Measurements from ENCODE around the gene PDSS2. TPM values are rescaled to one million over a fixed set of nuclear protein-coding genes. Genes with fewer than 3 reads are reported as not detected.

PDSS2 gene
- total and polyA plus RNA-seq, 4 donors = 10.5 to 20.9 (median 16.0) TPM

GRCh38 chr6:107184435-107184834 is 274.9 kb downstream of the PDSS2 start:
- DNase-seq (ENCODE audit: low spot score) = no peak
- Histone ChIP-seq H3K27me3 (ENCODE audit: control insufficient read depth in 4 of 4, insufficient read depth in 4 of 4, low read length in 3 of 4) (no peaks in the 10 kb centered on the region), H3K4me3 (ENCODE audit: low read depth in 1 of 3, low read length in 3 of 3) (no peak overlapping the region), H3K4me1 (ENCODE audit: control insufficient read depth in 4 of 4, insufficient read depth in 4 of 4, low read length in 3 of 4) (no peaks in the 10 kb centered on the region), H3K9ac (ENCODE audit: low read depth in 1 of 2, low read length in 2 of 2) (no peak overlapping the region), H3K36me3 (ENCODE audit: control insufficient read depth in 4 of 4, insufficient read depth in 3 of 4, low read depth in 1 of 4, low read length in 3 of 4) (no peaks in the 10 kb centered on the region), H3K27ac (ENCODE audit: low read depth in 1 of 2, low read length in 2 of 2) (no peak overlapping the region), H3K9me3 (ENCODE audit: control insufficient read depth in 4 of 4, low read length in 3 of 4) (no peaks in the 10 kb centered on the region)
- TF ChIP-seq GABPA (IDR thresholded peaks at IDR 0.05 in 1 of 2, conservative IDR thresholded peaks at IDR 0.05 in 1 of 2) (no peak), MAX (IDR thresholded peaks at IDR 0.05) (no peak)
- 94% methylated on average over 1 of the region's 1 CpG for WGBS

GRCh38 chr6:107180099-107180498 is 279.3 kb downstream of the PDSS2 start:
- H3K4me3 ChIP-seq (ENCODE audit: low read depth in 1 of 3, low read length in 3 of 3) = no peak overlapping the region
- H3K4me1 ChIP-seq (ENCODE audit: control insufficient read depth in 4 of 4, insufficient read depth in 4 of 4, low read length in 3 of 4) = no peaks in the 10 kb centered on the region
- H3K9ac ChIP-seq (ENCODE audit: low read depth in 1 of 2, low read length in 2 of 2) = no peak overlapping the region
- no peaks in the 10 kb centered on the region for H3K36me3 ChIP-seq (ENCODE audit: control insufficient read depth in 4 of 4, insufficient read depth in 3 of 4, low read depth in 1 of 4, low read length in 3 of 4)
- no peak overlapping the region for H3K27ac ChIP-seq (ENCODE audit: low read depth in 1 of 2, low read length in 2 of 2)
- no peaks in the 10 kb centered on the region for H3K9me3 ChIP-seq (ENCODE audit: control insufficient read depth in 4 of 4, low read length in 3 of 4)
- 97% methylated on average over 2 of the region's 2 CpGs for WGBS
- DNase-seq (ENCODE audit: low spot score) = no peak
- TF ChIP-seq EGR1 (IDR thresholded peaks at IDR 0.05; ENCODE audit: low read depth in 2 of 2) = no peak
- H3K27me3 ChIP-seq (ENCODE audit: control insufficient read depth in 4 of 4, insufficient read depth in 4 of 4, low read length in 3 of 4) = no peaks in the 10 kb centered on the region

GRCh38 chr6:107179004-107179403 is 280.4 kb downstream of the PDSS2 start:
- DNase-seq (ENCODE audit: low spot score) = no peak
- TF ChIP-seq HNF4A (conservative IDR thresholded peaks at IDR 0.05) = no peak
- TF ChIP-seq RAD21 (IDR thresholded peaks at IDR 0.05) = peak; percentile 65 to 72
- Histone ChIP-seq H3K36me3 (ENCODE audit: control insufficient read depth in 4 of 4, insufficient read depth in 3 of 4, low read depth in 1 of 4, low read length in 3 of 4) (no peaks in the 10 kb centered on the region), H3K4me1 (ENCODE audit: control insufficient read depth in 4 of 4, insufficient read depth in 4 of 4, low read length in 3 of 4) (no peaks in the 10 kb centered on the region), H3K27ac (ENCODE audit: low read depth in 1 of 2, low read length in 2 of 2) (no peak overlapping the region), H3K27me3 (ENCODE audit: control insufficient read depth in 4 of 4, insufficient read depth in 4 of 4, low read length in 3 of 4) (no peaks in the 10 kb centered on the region), H3K4me3 (ENCODE audit: low read depth in 1 of 3, low read length in 3 of 3) (no peak overlapping the region), H3K9me3 (ENCODE audit: control insufficient read depth in 4 of 4, low read length in 3 of 4) (no peaks in the 10 kb centered on the region), H3K9ac (ENCODE audit: low read depth in 1 of 2, low read length in 2 of 2) (no peak overlapping the region)
- 97% methylated on average over 5 of the region's 5 CpGs for WGBS

- Histone ChIP-seq H3K27ac (ENCODE audit: low read depth in 1 of 2, low read length in 2 of 2) (no peak overlapping the region), H3K4me1 (ENCODE audit: control insufficient read depth in 4 of 4, insufficient read depth in 4 of 4, low read length in 3 of 4) (no peaks in the 10 kb centered on the region), H3K36me3 (ENCODE audit: control insufficient read depth in 4 of 4, insufficient read depth in 3 of 4, low read depth in 1 of 4, low read length in 3 of 4) (no peaks in the 10 kb centered on the region), H3K27me3 (ENCODE audit: control insufficient read depth in 4 of 4, insufficient read depth in 4 of 4, low read length in 3 of 4) (no peaks in the 10 kb centered on the region), H3K9ac (ENCODE audit: low read depth in 1 of 2, low read length in 2 of 2) (no peak overlapping the region), H3K4me3 (ENCODE audit: low read depth in 1 of 3, low read length in 3 of 3) (no peak overlapping the region), H3K9me3 (ENCODE audit: control insufficient read depth in 4 of 4, low read length in 3 of 4) (no peaks in the 10 kb centered on the region)
- WGBS = 99% methylated on average over 3 of the region's 3 CpGs
- no peak for TF ChIP-seq YY1 (IDR thresholded peaks at IDR 0.05)
- DNase-seq (ENCODE audit: low spot score) = no peak
Observed at GRCh38 chr6:107173779-107174178, 285.6 kb downstream of the PDSS2 start.

- Histone ChIP-seq H3K9ac (ENCODE audit: low read depth in 1 of 2, low read length in 2 of 2) (no peak overlapping the region), H3K9me3 (ENCODE audit: control insufficient read depth in 4 of 4, low read length in 3 of 4) (no peaks in the 10 kb centered on the region), H3K27ac (ENCODE audit: low read depth in 1 of 2, low read length in 2 of 2) (no peak overlapping the region), H3K4me3 (ENCODE audit: low read depth in 1 of 3, low read length in 3 of 3) (no peak overlapping the region), H3K27me3 (ENCODE audit: control insufficient read depth in 4 of 4, insufficient read depth in 4 of 4, low read length in 3 of 4) (no peaks in the 10 kb centered on the region), H3K4me1 (ENCODE audit: control insufficient read depth in 4 of 4, insufficient read depth in 4 of 4, low read length in 3 of 4) (no peaks in the 10 kb centered on the region), H3K36me3 (ENCODE audit: control insufficient read depth in 4 of 4, insufficient read depth in 3 of 4, low read depth in 1 of 4, low read length in 3 of 4) (no peaks in the 10 kb centered on the region)
- DNase-seq (ENCODE audit: low spot score) = no peak
- TF ChIP-seq RAD21 (IDR thresholded peaks at IDR 0.05) (no peak), GABPA (IDR thresholded peaks at IDR 0.05 in 1 of 2, conservative IDR thresholded peaks at IDR 0.05 in 1 of 2) (no peak), TAF1 (conservative IDR thresholded peaks at IDR 0.05) (no peak), CTCF (IDR thresholded peaks at IDR 0.05; ENCODE audit: low read depth, low read length, missing input control) (no peak), JUND (IDR thresholded peaks at IDR 0.05) (no peak), FOXA2 (IDR thresholded peaks at IDR 0.05) (no peak), ZBTB33 (IDR thresholded peaks at IDR 0.05) (no peak), MAX (IDR thresholded peaks at IDR 0.05) (no peak), YY1 (IDR thresholded peaks at IDR 0.05) (no peak), NR2F2 (IDR thresholded peaks at IDR 0.05) (no peak), HNF4A (conservative IDR thresholded peaks at IDR 0.05) (no peak), HNF4G (IDR thresholded peaks at IDR 0.05) (no peak), RXRA (IDR thresholded peaks at IDR 0.05) (no peak), ATF3 (IDR thresholded peaks at IDR 0.05) (no peak), SP1 (IDR thresholded peaks at IDR 0.05) (no peak), EGR1 (IDR thresholded peaks at IDR 0.05; ENCODE audit: low read depth in 2 of 2) (no peak)
- 98% methylated on average over 5 of the region's 5 CpGs for WGBS
Observed at GRCh38 chr6:107171513-107171912, 287.9 kb downstream of the PDSS2 start.
